Tibial nerve (tissue), 4 donors: Measurements from ENCODE around the gene C19orf73. TPM values are rescaled to one million over a fixed set of nuclear protein-coding genes. Genes with fewer than 3 reads are reported as not detected.
A peak's percentile ranks its signal among the peaks of the same experiment; 100 is the strongest.

ENCODE experiments used
- DNase-seq, 2 donors: peaks; one replicate each; pipeline ENCODE4 v3.0.0-alpha.2; 2019; ENCODE audit warnings: low spot score in 2 of 2
- H3K27ac ChIP-seq, 4 donors: fragments of 200-600 bp; sonication (generic) in 3 of 4; one replicate each; pipeline ENCODE4 v1.5.1; 2017 to 2019; ENCODE audit warnings: mild to moderate bottlenecking in 1 of 4
- H3K27me3 ChIP-seq, 2 donors: fragments of 200-600 bp; sonication (generic) in 1 of 2; one replicate each; pipeline versions ENCODE4 v1.5.1 to v1.6.0; 2017 to 2019
- H3K36me3 ChIP-seq, 3 donors: fragments of 200-600 bp; sonication (generic); one replicate each; pipeline ENCODE4 v1.5.1; 2018 to 2019
- H3K4me1 ChIP-seq, 4 donors: fragments of 200-600 bp; sonication (generic) in 3 of 4; one replicate each; pipeline ENCODE4 v1.5.1; 2017 to 2019
- H3K4me3 ChIP-seq, 4 donors: fragments of 200-600 bp; sonication (generic) in 3 of 4; one replicate each; pipeline ENCODE4 v1.5.1; 2017 to 2019; ENCODE audit warnings: mild to moderate bottlenecking in 1 of 4, moderate library complexity in 1 of 4
- H3K9me3 ChIP-seq, 4 donors: fragments of 200-600 bp; sonication (generic) in 3 of 4; one replicate each; pipeline ENCODE4 v1.5.1; 2017 to 2019
- CTCF ChIP-seq, 5 experiments: fragments of 200-600 bp in 3 of 5; fragments of 450-650 bp in 2 of 5; sonication (generic) in 3 of 5; IDR thresholded peaks; one replicate each; pipeline ENCODE4 v1.5.1; 2016 to 2019; ENCODE audit warnings: antibody characterized with exemption in 5 of 5, mild to moderate bottlenecking in 3 of 5, moderate library complexity in 2 of 5
- EP300 ChIP-seq, 2 donors: sonication (generic); formaldehyde crosslinking; IDR thresholded peaks; one replicate each; pipeline ENCODE4 v1.6.1; 2017; ENCODE audit warnings: antibody characterized with exemption in 2 of 2, mild to moderate bottlenecking in 1 of 2
- POLR2A ChIP-seq, 2 donors: fragments of 450-650 bp; IDR thresholded peaks; one replicate each; pipeline ENCODE4 v1.6.1; 2017; ENCODE audit warnings: antibody characterized with exemption in 2 of 2, mild to moderate bottlenecking in 2 of 2, moderate library complexity in 2 of 2
- WGBS, 2 donors: methylation state at CpG; one replicate each; pipeline ENCODE4 v1.1.5; 2018; 5-methylcytosine and 5-hydroxymethylcytosine counted together
- total RNA-seq, 4 donors: library from RNA; depleted of rRNA; stranded (reverse); fragments of >200 nt; gene quantifications; one replicate each; pipeline ENCODE4 v1.1.0, GENCODE V29; 2016

The C19orf73 gene
- total RNA-seq, 4 donors from 2014 or later, result 1.0 to 7.8 (median 5.0) TPM; not detected in 1

GRCh38 chr19:49091391-49092038, 27.4 kb downstream of the C19orf73 start:
- Histone ChIP-seq H3K9me3 (no peaks in the 10 kb centered on the region), H3K36me3 (peaks cover 7 to 93% (median 34%) of the 10 kb centered on the region in 3 donors), H3K4me3 (no peak overlapping the region), H3K27ac (no peak overlapping the region), H3K27me3 (no peaks in the 10 kb centered on the region), H3K4me1 (peaks cover 0 to 35% (median 9%) of the 10 kb centered on the region in 4 donors)
- no peak for DNase-seq
- 92% methylated on average over 17 of the region's 17 CpGs for WGBS, 2 donors
- no peak for TF ChIP-seq POLR2A (IDR thresholded peaks at IDR 0.05)
- no peak for TF ChIP-seq CTCF (IDR thresholded peaks at IDR 0.05)
- TF ChIP-seq EP300 (IDR thresholded peaks at IDR 0.05), result no peak

GRCh38 chr19:49086296-49086695, 32.6 kb downstream of the C19orf73 start:
- TF ChIP-seq EP300 (IDR thresholded peaks at IDR 0.05), result no peak
- TF ChIP-seq CTCF (IDR thresholded peaks at IDR 0.05), result no peak
- no peak for TF ChIP-seq POLR2A (IDR thresholded peaks at IDR 0.05)
- peaks cover 0 to 38% (median 18%) of the 10 kb centered on the region in 4 donors for H3K4me1 ChIP-seq
- no peaks in the 10 kb centered on the region for H3K27me3 ChIP-seq
- H3K36me3 ChIP-seq, result peaks cover 2 to 41% (median 16%) of the 10 kb centered on the region in 3 donors
- H3K4me3 ChIP-seq, result peak overlapping the region; percentile 71 to 98 (median 90)
- H3K9me3 ChIP-seq, result no peaks in the 10 kb centered on the region
- no peak for DNase-seq
- H3K27ac ChIP-seq, result peak overlapping the region in 3 of 4 donors; percentile 84 to 95 (median 90)
- WGBS, 2 donors, result 45 to 51% methylated on average over 11 of the region's 11 CpGs

GRCh38 chr19:49085868-49086232, 33.1 kb downstream of the C19orf73 start:
- H3K27me3 ChIP-seq, result no peaks in the 10 kb centered on the region

DNA sequence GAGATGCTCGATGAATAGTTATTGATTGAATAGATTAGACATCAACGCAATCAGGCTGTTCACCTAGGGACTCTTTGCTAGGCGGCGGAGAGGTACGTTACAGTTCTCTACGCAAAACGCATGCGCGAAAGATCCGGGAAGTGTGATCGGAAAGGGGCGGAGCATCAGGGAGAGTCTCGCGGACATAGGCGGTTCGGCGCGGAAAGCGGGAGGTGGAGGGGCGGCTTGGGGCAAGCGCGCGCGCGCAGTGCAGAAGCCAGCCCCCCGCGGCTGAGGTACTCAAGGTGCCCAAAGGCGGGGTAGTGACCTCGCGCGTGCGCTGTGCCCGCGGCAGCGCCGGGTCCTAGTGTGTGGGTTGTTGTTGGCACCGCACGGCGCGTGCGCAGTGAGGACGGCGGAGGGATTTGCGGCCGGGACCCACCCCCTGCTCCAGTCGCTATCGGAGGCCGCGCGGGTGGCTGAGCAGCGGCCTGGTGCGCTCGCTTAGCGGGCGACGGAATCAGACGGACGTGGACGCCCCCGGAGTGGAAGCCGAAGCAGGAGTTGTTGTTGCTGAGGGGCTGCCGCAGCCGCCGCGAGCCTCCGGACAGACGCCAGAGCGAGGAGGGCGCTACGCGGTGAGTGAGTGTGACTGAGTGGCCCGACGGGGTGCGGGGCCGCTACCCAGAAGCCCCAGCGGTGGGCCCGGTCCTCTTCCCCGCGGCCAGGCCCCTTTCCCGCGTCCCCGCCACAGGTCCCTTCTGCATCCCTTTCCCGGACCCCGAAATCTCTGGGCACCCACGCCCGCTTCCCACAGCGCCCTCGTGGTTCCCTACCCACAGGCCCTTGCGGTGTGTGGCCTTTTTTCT, 33.7 kb downstream of the C19orf73 start, which contains the start of gene SNRNP70:
Gene SNRNP70, plus strand, starts transcription at position 432 of the 848 bp plus-strand sequence. CDS start 964 bp downstream, outside the sequence.
- TF ChIP-seq POLR2A (IDR thresholded peaks at IDR 0.05) (peak; percentile 78 to 88), CTCF (IDR thresholded peaks at IDR 0.05) (peak in 3 of 5 experiments; percentile 9 to 61 (median 59)), EP300 (IDR thresholded peaks at IDR 0.05) (peak; percentile 78 to 95)
- peaks cover 0 to 31% (median 6%) of the 10 kb centered on the region in 3 donors for H3K36me3 ChIP-seq
- WGBS, 2 donors, result 1% methylated on average over 43 to 70 of the region's 89 CpGs
- no peaks in the 10 kb centered on the region for H3K9me3 ChIP-seq
- H3K27ac ChIP-seq, result peak within 1 kb of the TSS; percentile 75 to 95 (median 87)
- peak within 1 kb of the TSS; percentile 71 to 98 (median 90) for H3K4me3 ChIP-seq
- H3K4me1 ChIP-seq, result peaks cover 0 to 38% (median 18%) of the 10 kb centered on the region in 4 donors
- DNase-seq, result peak; percentile 95 to 97
- H3K27me3 ChIP-seq, result no peaks in the 10 kb centered on the region

More at GRCh38 chr19:49085868-49086232, 33.1 kb downstream of the C19orf73 start:
- WGBS, 2 donors, result 1% methylated on average over 14 of the region's 14 CpGs
- TF ChIP-seq CTCF (IDR thresholded peaks at IDR 0.05), result no peak
- TF ChIP-seq POLR2A (IDR thresholded peaks at IDR 0.05), result no peak
- no peak for TF ChIP-seq EP300 (IDR thresholded peaks at IDR 0.05)
- peaks cover 0 to 38% (median 18%) of the 10 kb centered on the region in 4 donors for H3K4me1 ChIP-seq
- H3K9me3 ChIP-seq, result no peaks in the 10 kb centered on the region
- peak overlapping the region; percentile 75 to 95 (median 87) for H3K27ac ChIP-seq
- H3K36me3 ChIP-seq, result peaks cover 2 to 37% (median 12%) of the 10 kb centered on the region in 3 donors
- no peak for DNase-seq
- peak overlapping the region; percentile 71 to 98 (median 90) for H3K4me3 ChIP-seq
